Subcutaneous adipose tissue (tissue), 4 donors: ENCODE measurements around the gene TRIO. TPM values are rescaled to one million over a fixed set of nuclear protein-coding genes. Genes with fewer than 3 reads are reported as not detected.

Experiments
- total RNA-seq, 4 donors: library from RNA; depleted of rRNA; stranded (reverse); fragments of >200 nt; gene quantifications; one replicate each; pipeline ENCODE4 v1.1.0, GENCODE V29; 2016
- TF ChIP-seq, protein P1 (sequence below): fragments of 450-650 bp; IDR thresholded peaks from one replicate; pipeline ENCODE4 v1.5.1; 2016; ENCODE audit warnings: low read depth, mild to moderate bottlenecking, control low read depth, antibody characterized with exemption, moderate library complexity

The TRIO gene
- total RNA-seq, 4 donors from 2014 or later, result 193 to 238 (median 212) TPM

GRCh38 chr5:14296533-14297331 is 153.6 kb downstream of the TRIO start:
- TF ChIP-seq, protein P1, sequence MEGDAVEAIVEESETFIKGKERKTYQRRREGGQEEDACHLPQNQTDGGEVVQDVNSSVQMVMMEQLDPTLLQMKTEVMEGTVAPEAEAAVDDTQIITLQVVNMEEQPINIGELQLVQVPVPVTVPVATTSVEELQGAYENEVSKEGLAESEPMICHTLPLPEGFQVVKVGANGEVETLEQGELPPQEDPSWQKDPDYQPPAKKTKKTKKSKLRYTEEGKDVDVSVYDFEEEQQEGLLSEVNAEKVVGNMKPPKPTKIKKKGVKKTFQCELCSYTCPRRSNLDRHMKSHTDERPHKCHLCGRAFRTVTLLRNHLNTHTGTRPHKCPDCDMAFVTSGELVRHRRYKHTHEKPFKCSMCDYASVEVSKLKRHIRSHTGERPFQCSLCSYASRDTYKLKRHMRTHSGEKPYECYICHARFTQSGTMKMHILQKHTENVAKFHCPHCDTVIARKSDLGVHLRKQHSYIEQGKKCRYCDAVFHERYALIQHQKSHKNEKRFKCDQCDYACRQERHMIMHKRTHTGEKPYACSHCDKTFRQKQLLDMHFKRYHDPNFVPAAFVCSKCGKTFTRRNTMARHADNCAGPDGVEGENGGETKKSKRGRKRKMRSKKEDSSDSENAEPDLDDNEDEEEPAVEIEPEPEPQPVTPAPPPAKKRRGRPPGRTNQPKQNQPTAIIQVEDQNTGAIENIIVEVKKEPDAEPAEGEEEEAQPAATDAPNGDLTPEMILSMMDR, result no peak

- TF ChIP-seq, protein P1, result no peak
These were observed 154.6 kb downstream of the TRIO start for GRCh38 chr5:14297697-14298096.

DNA sequence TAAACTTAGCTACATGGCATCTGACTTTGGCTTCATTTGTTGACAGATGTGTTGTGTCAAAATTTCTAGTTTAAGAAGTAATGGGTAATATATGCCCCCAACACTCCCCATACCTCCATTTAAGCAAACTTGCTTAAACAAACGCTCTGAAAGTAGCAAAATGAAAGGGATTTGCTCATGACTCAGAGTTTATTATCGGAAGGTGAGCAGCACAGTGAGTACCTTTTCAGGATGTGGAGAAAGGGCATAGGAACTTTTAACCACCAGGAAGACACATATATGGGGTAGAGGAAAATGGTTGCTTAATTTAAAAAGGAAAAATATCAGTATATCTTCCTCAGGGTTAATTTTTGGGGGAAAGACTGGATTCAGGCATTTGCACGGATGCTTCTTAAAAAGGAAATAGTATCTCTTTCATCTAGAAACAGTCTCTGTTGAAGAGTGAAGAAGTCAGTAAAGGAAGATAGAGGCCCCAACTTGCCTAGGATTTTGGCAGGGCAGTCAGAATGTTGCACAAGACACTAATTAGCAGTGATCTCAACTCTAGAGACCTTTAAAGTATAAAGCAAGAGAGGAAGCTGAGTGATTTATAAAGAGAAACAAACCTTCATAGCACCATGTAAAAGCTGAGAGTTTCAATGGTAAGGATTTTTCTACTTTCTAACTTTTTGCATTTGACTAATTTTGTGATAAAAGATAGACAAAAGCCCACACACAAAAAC is 155.1 kb downstream of the TRIO start:
- TF ChIP-seq, protein P1, result no peak

GRCh38 chr5:14299666-14300065 is 156.5 kb downstream of the TRIO start:
- TF ChIP-seq, protein P1, result no peak

- TF ChIP-seq, protein P1, result no peak
These were observed 158.0 kb downstream of the TRIO start for GRCh38 chr5:14301186-14301585.

DNA sequence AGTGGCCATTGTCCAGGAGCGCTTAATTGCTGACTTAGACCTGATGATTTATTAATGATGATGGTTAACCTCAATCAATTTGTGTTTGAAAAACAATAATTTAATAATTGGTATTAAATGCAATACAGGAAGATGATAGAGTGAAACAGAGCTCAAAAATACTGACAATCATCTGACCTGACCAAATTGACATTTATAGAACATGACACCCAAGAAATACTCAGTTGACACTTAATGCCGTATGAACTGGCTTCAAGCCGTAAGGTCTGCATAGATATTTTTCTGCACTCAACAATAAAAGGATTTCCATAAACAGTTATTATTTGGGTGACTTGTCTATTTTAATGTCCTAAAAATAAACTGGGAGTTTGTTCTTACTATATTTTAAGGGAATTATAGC is 159.2 kb downstream of the TRIO start:
- TF ChIP-seq, protein P1, result no peak

DNA sequence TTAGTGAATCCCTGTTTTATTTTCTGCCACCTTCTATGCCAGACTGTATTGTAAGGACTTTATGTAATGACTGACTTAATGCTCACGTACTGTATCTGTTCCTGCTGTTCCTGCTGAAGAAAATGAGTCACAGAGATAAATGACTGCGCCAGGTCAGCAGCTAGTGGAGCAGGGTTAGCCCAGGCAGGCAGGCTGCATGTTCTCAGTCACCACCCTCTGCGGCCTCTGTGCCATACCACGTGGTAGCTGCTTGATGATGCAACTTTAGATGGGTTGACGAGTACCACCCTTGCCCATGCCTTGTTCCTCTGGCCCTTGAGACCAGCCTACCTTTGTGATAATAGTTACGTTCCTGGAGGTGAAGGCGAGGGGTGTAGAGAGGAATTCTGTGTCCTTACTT is 161.9 kb downstream of the TRIO start:
- TF ChIP-seq, protein P1, result no peak
